HG02588 (cell line): ENCODE measurements around the gene JCHAIN.

ENCODE experiments used
- ATAC-seq: cut with Tn5 transposase; IDR thresholded peaks from one replicate; pipeline ENCODE4 v1.9.1; 2021; ENCODE audit warnings: mild to moderate bottlenecking, moderate library complexity; ENCODE audit not compliant: unreplicated experiment

The JCHAIN gene

GRCh38 chr4:70640192-70640591 lies 26.1 kb downstream of the JCHAIN start:
- ATAC-seq, result no peak

GRCh38 chr4:70637239-70637913 lies 28.9 kb downstream of the JCHAIN start:
- no peak for ATAC-seq

GRCh38 chr4:70634482-70634881 lies 31.8 kb downstream of the JCHAIN start:
- ATAC-seq, result no peak

GRCh38 chr4:70632028-70632427 lies 34.3 kb downstream of the JCHAIN start:
- ATAC-seq, result no peak

- ATAC-seq, result no peak
These were observed 36.1 kb downstream of the JCHAIN start for GRCh38 chr4:70630162-70630561.

- peak; percentile 74 for ATAC-seq
These were observed 36.7 kb downstream of the JCHAIN start for GRCh38 chr4:70629469-70630090.

GRCh38 chr4:70628444-70628843 lies 37.9 kb downstream of the JCHAIN start, which contains the start of gene ENAM:
ENAM (plus strand) TSS chr4:70628744; CDS start chr4:70629501, 757 bp downstream.
- ATAC-seq, result no peak

GRCh38 chr4:70627620-70628019 lies 38.7 kb downstream of the JCHAIN start:
- ATAC-seq, result no peak

- ATAC-seq, result no peak
These were observed 42.0 kb downstream of the JCHAIN start for GRCh38 chr4:70624226-70624793.

- no peak for ATAC-seq
These were observed 43.0 kb downstream of the JCHAIN start for GRCh38 chr4:70623323-70623722.

GRCh38 chr4:70619778-70620177 lies 46.5 kb downstream of the JCHAIN start:
- ATAC-seq, result no peak

GRCh38 chr4:70619288-70619687 lies 47.0 kb downstream of the JCHAIN start:
- ATAC-seq, result no peak

- ATAC-seq, result no peak
These were observed 52.1 kb downstream of the JCHAIN start for GRCh38 chr4:70614184-70614555.

GRCh38 chr4:70613306-70614183 lies 52.8 kb downstream of the JCHAIN start:
- ATAC-seq, result peak; percentile 57

GRCh38 chr4:70608324-70608723 lies 58.0 kb downstream of the JCHAIN start:
- ATAC-seq, result no peak

GRCh38 chr4:70607334-70607853 lies 58.9 kb downstream of the JCHAIN start:
- ATAC-seq, result no peak

- no peak for ATAC-seq
These were observed 59.8 kb downstream of the JCHAIN start for GRCh38 chr4:70606459-70606858.
